ENCODE measurements around the gene LRRFIP1.

Gene LRRFIP1

GRCh38 chr2:237669283-237669627 lies 41.9 kb downstream of the LRRFIP1 start:
- no peak overlapping the region for H2AFZ ChIP-seq (ENCODE audit: low read depth, low read length)
- H4K20me1 ChIP-seq (ENCODE audit: insufficient read depth, low read length), result no peaks in the 10 kb centered on the region
- peaks cover 17% of the 10 kb centered on the region for H3K4me1 ChIP-seq (ENCODE audit: insufficient read depth, low read length)
- DNase-seq (no peak), ATAC-seq (ENCODE audit: insufficient read depth, low read depth) (no peak)
- H3K9ac ChIP-seq (ENCODE audit: low read depth, low read length), result no peak overlapping the region
- H3K9me3 ChIP-seq (ENCODE audit: insufficient read depth, low read length, severe bottlenecking), result no peaks in the 10 kb centered on the region
- no peak overlapping the region for H3K27ac ChIP-seq (ENCODE audit: low read length)
- H3K36me3 ChIP-seq (ENCODE audit: insufficient read depth, low read length), result no peaks in the 10 kb centered on the region
- H3K79me2 ChIP-seq (ENCODE audit: insufficient read depth, low read length), result no peaks in the 10 kb centered on the region
- H3K4me3 ChIP-seq (ENCODE audit: low read depth in 1 of 2, low read length in 2 of 2), result no peak overlapping the region
- TF ChIP-seq, protein P1, sequence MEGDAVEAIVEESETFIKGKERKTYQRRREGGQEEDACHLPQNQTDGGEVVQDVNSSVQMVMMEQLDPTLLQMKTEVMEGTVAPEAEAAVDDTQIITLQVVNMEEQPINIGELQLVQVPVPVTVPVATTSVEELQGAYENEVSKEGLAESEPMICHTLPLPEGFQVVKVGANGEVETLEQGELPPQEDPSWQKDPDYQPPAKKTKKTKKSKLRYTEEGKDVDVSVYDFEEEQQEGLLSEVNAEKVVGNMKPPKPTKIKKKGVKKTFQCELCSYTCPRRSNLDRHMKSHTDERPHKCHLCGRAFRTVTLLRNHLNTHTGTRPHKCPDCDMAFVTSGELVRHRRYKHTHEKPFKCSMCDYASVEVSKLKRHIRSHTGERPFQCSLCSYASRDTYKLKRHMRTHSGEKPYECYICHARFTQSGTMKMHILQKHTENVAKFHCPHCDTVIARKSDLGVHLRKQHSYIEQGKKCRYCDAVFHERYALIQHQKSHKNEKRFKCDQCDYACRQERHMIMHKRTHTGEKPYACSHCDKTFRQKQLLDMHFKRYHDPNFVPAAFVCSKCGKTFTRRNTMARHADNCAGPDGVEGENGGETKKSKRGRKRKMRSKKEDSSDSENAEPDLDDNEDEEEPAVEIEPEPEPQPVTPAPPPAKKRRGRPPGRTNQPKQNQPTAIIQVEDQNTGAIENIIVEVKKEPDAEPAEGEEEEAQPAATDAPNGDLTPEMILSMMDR (IDR thresholded peaks at IDR 0.05; ENCODE audit: borderline replicate concordance, extremely low read depth, low read length, poor library complexity, severe bottlenecking), result no peak
- no peak for TF ChIP-seq EZH2 (IDR thresholded peaks at IDR 0.05; ENCODE audit: borderline replicate concordance, low read depth, low read length, severe bottlenecking)
- H3K27me3 ChIP-seq (ENCODE audit: insufficient read depth, low read length, poor library complexity), result peaks cover 10% of the 10 kb centered on the region
- no peak overlapping the region for H3K4me2 ChIP-seq (ENCODE audit: insufficient read depth, low read length)

- H2AFZ ChIP-seq (ENCODE audit: low read depth, low read length), result no peak overlapping the region
- DNase-seq (no peak), ATAC-seq (ENCODE audit: insufficient read depth, low read depth) (no peak)
- TF ChIP-seq EZH2 (IDR thresholded peaks at IDR 0.05; ENCODE audit: borderline replicate concordance, low read depth, low read length, severe bottlenecking), result no peak
- TF ChIP-seq, protein P1 (IDR thresholded peaks at IDR 0.05; ENCODE audit: borderline replicate concordance, extremely low read depth, low read length, poor library complexity, severe bottlenecking), result no peak
- no peak overlapping the region for H3K9ac ChIP-seq (ENCODE audit: low read depth, low read length)
- no peaks in the 10 kb centered on the region for H4K20me1 ChIP-seq (ENCODE audit: insufficient read depth, low read length)
- peaks cover 23% of the 10 kb centered on the region for H3K4me1 ChIP-seq (ENCODE audit: insufficient read depth, low read length)
- H3K9me3 ChIP-seq (ENCODE audit: insufficient read depth, low read length, severe bottlenecking), result no peaks in the 10 kb centered on the region
- H3K4me2 ChIP-seq (ENCODE audit: insufficient read depth, low read length), result no peak overlapping the region
- no peaks in the 10 kb centered on the region for H3K79me2 ChIP-seq (ENCODE audit: insufficient read depth, low read length)
- H3K27ac ChIP-seq (ENCODE audit: low read length), result no peak overlapping the region
- H3K4me3 ChIP-seq (ENCODE audit: low read depth in 1 of 2, low read length in 2 of 2), result no peak overlapping the region
- no peaks in the 10 kb centered on the region for H3K36me3 ChIP-seq (ENCODE audit: insufficient read depth, low read length)
- H3K27me3 ChIP-seq (ENCODE audit: insufficient read depth, low read length, poor library complexity), result peaks cover 10% of the 10 kb centered on the region
Observed at GRCh38 chr2:237669628-237670392, 42.4 kb downstream of the LRRFIP1 start.

GRCh38 chr2:237670641-237671040 lies 43.3 kb downstream of the LRRFIP1 start:
- no peaks in the 10 kb centered on the region for H4K20me1 ChIP-seq (ENCODE audit: insufficient read depth, low read length)
- ATAC-seq (ENCODE audit: insufficient read depth, low read depth) (no peak), DNase-seq (no peak)
- no peak overlapping the region for H3K9ac ChIP-seq (ENCODE audit: low read depth, low read length)
- no peaks in the 10 kb centered on the region for H3K36me3 ChIP-seq (ENCODE audit: insufficient read depth, low read length)
- TF ChIP-seq, protein P1 (IDR thresholded peaks at IDR 0.05; ENCODE audit: borderline replicate concordance, extremely low read depth, low read length, poor library complexity, severe bottlenecking), result no peak
- TF ChIP-seq EZH2 (IDR thresholded peaks at IDR 0.05; ENCODE audit: borderline replicate concordance, low read depth, low read length, severe bottlenecking), result no peak
- no peak overlapping the region for H3K4me2 ChIP-seq (ENCODE audit: insufficient read depth, low read length)
- no peaks in the 10 kb centered on the region for H3K9me3 ChIP-seq (ENCODE audit: insufficient read depth, low read length, severe bottlenecking)
- H3K79me2 ChIP-seq (ENCODE audit: insufficient read depth, low read length), result no peaks in the 10 kb centered on the region
- no peak overlapping the region for H3K27ac ChIP-seq (ENCODE audit: low read length)
- no peak overlapping the region for H3K4me3 ChIP-seq (ENCODE audit: low read depth in 1 of 2, low read length in 2 of 2)
- peaks cover 9% of the 10 kb centered on the region for H3K27me3 ChIP-seq (ENCODE audit: insufficient read depth, low read length, poor library complexity)
- H3K4me1 ChIP-seq (ENCODE audit: insufficient read depth, low read length), result peaks cover 31% of the 10 kb centered on the region
- H2AFZ ChIP-seq (ENCODE audit: low read depth, low read length), result no peak overlapping the region
